Astrocyte (in vitro differentiated cells and primary cell): ENCODE results near the gene SUCNR1. TPM values are rescaled to one million over a fixed set of nuclear protein-coding genes. Genes with fewer than 3 reads are reported as not detected.
A peak's percentile ranks its signal among the peaks of the same experiment; 100 is the strongest.
"Not testable (repeated sequence)": the region's sequence is repeated elsewhere in the genome, so short reads cannot be mapped to it uniquely, and the experiment has no call there.

Experiments used
- DNase-seq: peaks from one replicate; pipeline ENCODE4 v3.0.0-alpha.2; 2010; ENCODE audit warnings: low read depth
- FAIRE-seq: peaks from 2 replicates; lab custom pipeline; 2011; peaks lifted over from hg19 to GRCh38; lab: Jason Lieb, UNC
- H2AFZ ChIP-seq: 2 replicates; pipeline ENCODE4 v1.6.0; 2012; ENCODE audit warnings: low read depth, low read length, inconsistent platforms
- H3K27ac ChIP-seq: 2 replicates; pipeline ENCODE4 v1.5.1; 2011; ENCODE audit warnings: low read depth, low read length, inconsistent platforms
- H3K27me3 ChIP-seq: 2 replicates; pipeline ENCODE4 v1.6.0; 2011; ENCODE audit warnings: low read length, inconsistent platforms; ENCODE audit not compliant: insufficient read depth
- H3K36me3 ChIP-seq: 2 replicates; pipeline ENCODE4 v1.5.1; 2011; ENCODE audit warnings: low read length, inconsistent platforms; ENCODE audit not compliant: insufficient read depth
- H3K4me1 ChIP-seq: 2 replicates; pipeline ENCODE4 v1.5.1; 2011; ENCODE audit warnings: low read length, inconsistent platforms; ENCODE audit not compliant: insufficient read depth
- H3K4me2 ChIP-seq: 2 replicates; pipeline ENCODE4 v1.6.0; 2012; ENCODE audit warnings: low read length, inconsistent platforms
- H3K4me3 ChIP-seq: 2 replicates; pipeline ENCODE4 v1.5.1; 2011; ENCODE audit warnings: low read depth, mild to moderate bottlenecking, low read length, inconsistent platforms; ENCODE audit not compliant: insufficient read depth
- H3K79me2 ChIP-seq: 2 replicates; pipeline ENCODE4 v1.6.0; 2012; ENCODE audit warnings: mild to moderate bottlenecking, low read length, inconsistent platforms; ENCODE audit not compliant: insufficient read depth
- H3K9ac ChIP-seq: 2 replicates; pipeline ENCODE4 v1.6.0; 2012; ENCODE audit warnings: mild to moderate bottlenecking, low read length, inconsistent platforms
- H3K9me3 ChIP-seq: 2 replicates; pipeline ENCODE4 v1.5.1; 2012; ENCODE audit warnings: low read depth, mild to moderate bottlenecking, low read length, inconsistent platforms; ENCODE audit not compliant: insufficient read depth
- H4K20me1 ChIP-seq: 2 replicates; pipeline ENCODE4 v1.6.0; 2012; ENCODE audit warnings: low read length, inconsistent platforms; ENCODE audit not compliant: insufficient read depth
- H3K27ac Mint-ChIP-seq: one replicate; pipeline ENCODE4 v1.8.0; 2021; ENCODE audit warnings: mild to moderate bottlenecking, mixed read lengths; ENCODE audit not compliant: unreplicated experiment
- H3K27me3 Mint-ChIP-seq: one replicate; pipeline ENCODE4 v1.8.0; 2021; ENCODE audit warnings: low read depth, mixed read lengths; ENCODE audit not compliant: unreplicated experiment
- H3K36me3 Mint-ChIP-seq: one replicate; pipeline ENCODE4 v1.8.0; 2021; ENCODE audit warnings: low read depth, mixed read lengths; ENCODE audit not compliant: unreplicated experiment
- H3K4me1 Mint-ChIP-seq: one replicate; pipeline ENCODE4 v1.8.0; 2021; ENCODE audit warnings: low read depth, mixed read lengths; ENCODE audit not compliant: unreplicated experiment
- H3K4me3 Mint-ChIP-seq: one replicate; pipeline ENCODE4 v1.8.0; 2021; ENCODE audit warnings: mild to moderate bottlenecking, moderate library complexity, mixed read lengths; ENCODE audit not compliant: unreplicated experiment
- H3K9me3 Mint-ChIP-seq: one replicate; pipeline ENCODE4 v1.8.0; 2021; ENCODE audit warnings: mild to moderate bottlenecking, mixed read lengths; ENCODE audit not compliant: unreplicated experiment
- CTCF ChIP-seq: IDR thresholded peaks from 2 replicates; pipeline ENCODE4 v1.5.1; 2011; ENCODE audit warnings: low read depth, mild to moderate bottlenecking, inconsistent platforms, low read length, moderate library complexity; ENCODE audit not compliant: insufficient read depth
- EZH2 ChIP-seq: IDR thresholded peaks from 2 replicates; pipeline ENCODE4 v1.6.1; 2012; ENCODE audit warnings: mild to moderate bottlenecking, low read length, inconsistent platforms; ENCODE audit not compliant: insufficient read depth
- total RNA-seq: library from RNA; stranded (reverse); gene quantifications from 2 replicates; pipeline ENCODE4 v1.2.1, GENCODE V29; 2021

SUCNR1 gene
- total RNA-seq, 1 donor from 2014 or later: not detected

GRCh38 chr3:151841801-151842200, 31.6 kb upstream of the SUCNR1 start:
- TF ChIP-seq EZH2 (no peak), CTCF (no peak)
- H3K4me1 ChIP-seq: peaks cover 7% of the 10 kb centered on the region
- no peak overlapping the region for H3K4me3 ChIP-seq
- no peak overlapping the region for H3K9ac ChIP-seq
- Mint-ChIP-seq H3K27ac (no peak overlapping the region), H3K4me3 (no peak overlapping the region), H3K36me3 (no peaks in the 10 kb centered on the region), H3K9me3 (peaks cover 4% of the 10 kb centered on the region), H3K27me3 (no peaks in the 10 kb centered on the region), H3K4me1 (peaks cover 11% of the 10 kb centered on the region)
- H3K79me2 ChIP-seq: no peaks in the 10 kb centered on the region
- peak; percentile 44 for DNase-seq
- H3K27me3 ChIP-seq: no peaks in the 10 kb centered on the region
- no peaks in the 10 kb centered on the region for H4K20me1 ChIP-seq
- H3K9me3 ChIP-seq: no peaks in the 10 kb centered on the region
- peak overlapping the region; percentile 38 for H3K4me2 ChIP-seq
- H2AFZ ChIP-seq: no peak overlapping the region
- no peak for FAIRE-seq
- H3K27ac ChIP-seq: no peak overlapping the region
- no peaks in the 10 kb centered on the region for H3K36me3 ChIP-seq

- Mint-ChIP-seq H3K27ac (no peak overlapping the region), H3K36me3 (no peaks in the 10 kb centered on the region), H3K4me1 (peaks cover 4% of the 10 kb centered on the region), H3K9me3 (peaks cover 4% of the 10 kb centered on the region), H3K4me3 (no peak overlapping the region), H3K27me3 (no peaks in the 10 kb centered on the region)
- H3K9me3 ChIP-seq: no peaks in the 10 kb centered on the region
- no peaks in the 10 kb centered on the region for H4K20me1 ChIP-seq
- DNase-seq (no peak), FAIRE-seq (no peak)
- H3K36me3 ChIP-seq: no peaks in the 10 kb centered on the region
- TF ChIP-seq EZH2 (no peak), CTCF (no peak)
- no peaks in the 10 kb centered on the region for H3K27me3 ChIP-seq
- H3K79me2 ChIP-seq: no peaks in the 10 kb centered on the region
- no peak overlapping the region for H3K4me3 ChIP-seq
- no peak overlapping the region for H3K9ac ChIP-seq
- no peak overlapping the region for H3K4me2 ChIP-seq
- no peak overlapping the region for H3K27ac ChIP-seq
- peak overlapping the region; percentile 1 for H2AFZ ChIP-seq
- H3K4me1 ChIP-seq: no peaks in the 10 kb centered on the region
Observed at GRCh38 chr3:151843275-151843674, 30.2 kb upstream of the SUCNR1 start.

- no peak overlapping the region for H3K27ac Mint-ChIP-seq
- H3K27ac ChIP-seq: no peak overlapping the region
- no peak overlapping the region for H3K4me2 ChIP-seq
- no peak overlapping the region for H3K4me3 Mint-ChIP-seq
- no peaks in the 10 kb centered on the region for H3K36me3 Mint-ChIP-seq
- no peaks in the 10 kb centered on the region for H3K36me3 ChIP-seq
- H3K4me1 ChIP-seq: no peaks in the 10 kb centered on the region
- no peaks in the 10 kb centered on the region for H3K27me3 Mint-ChIP-seq
- H2AFZ ChIP-seq: no peak overlapping the region
- H3K4me1 Mint-ChIP-seq: peaks cover 4% of the 10 kb centered on the region
- no peaks in the 10 kb centered on the region for H3K9me3 ChIP-seq
- H3K4me3 ChIP-seq: no peak overlapping the region
- H3K27me3 ChIP-seq: no peaks in the 10 kb centered on the region
- H4K20me1 ChIP-seq: no peaks in the 10 kb centered on the region
- H3K9me3 Mint-ChIP-seq: peaks cover 16% of the 10 kb centered on the region
- H3K9ac ChIP-seq: no peak overlapping the region
- H3K79me2 ChIP-seq: no peaks in the 10 kb centered on the region
- no peak for DNase-seq
- TF ChIP-seq CTCF (no peak), EZH2 (no peak)
- FAIRE-seq: no peak
Observed at GRCh38 chr3:151845306-151845905, 28.0 kb upstream of the SUCNR1 start.

- not testable (repeated sequence) for H3K36me3 Mint-ChIP-seq, H3K9me3 ChIP-seq, H3K9ac ChIP-seq, H3K4me3 ChIP-seq, H3K27ac Mint-ChIP-seq, H3K4me1 ChIP-seq, H3K4me2 ChIP-seq, H3K79me2 ChIP-seq, H3K27me3 ChIP-seq, H3K4me1 Mint-ChIP-seq, H2AFZ ChIP-seq, H3K36me3 ChIP-seq, H4K20me1 ChIP-seq, H3K27ac ChIP-seq, H3K4me3 Mint-ChIP-seq, FAIRE-seq, DNase-seq, H3K27me3 Mint-ChIP-seq
- peaks cover 21% of the 10 kb centered on the region for H3K9me3 Mint-ChIP-seq
Observed at GRCh38 chr3:151850065-151850464, 23.4 kb upstream of the SUCNR1 start.
